SH-SY5Y (cell line): Measurements from ENCODE around the gene KCNIP4.

ENCODE experiments used
- GATA2 ChIP-seq: IDR thresholded peaks from 2 replicates; pipeline ENCODE4 v1.6.1; 2011; ENCODE audit warnings: mild to moderate bottlenecking, low read depth, low read length
- GATA3 ChIP-seq: IDR thresholded peaks from 2 replicates; pipeline ENCODE4 v1.6.1; 2011; ENCODE audit warnings: low read depth, mild to moderate bottlenecking, low read length, moderate library complexity

Gene KCNIP4

DNA sequence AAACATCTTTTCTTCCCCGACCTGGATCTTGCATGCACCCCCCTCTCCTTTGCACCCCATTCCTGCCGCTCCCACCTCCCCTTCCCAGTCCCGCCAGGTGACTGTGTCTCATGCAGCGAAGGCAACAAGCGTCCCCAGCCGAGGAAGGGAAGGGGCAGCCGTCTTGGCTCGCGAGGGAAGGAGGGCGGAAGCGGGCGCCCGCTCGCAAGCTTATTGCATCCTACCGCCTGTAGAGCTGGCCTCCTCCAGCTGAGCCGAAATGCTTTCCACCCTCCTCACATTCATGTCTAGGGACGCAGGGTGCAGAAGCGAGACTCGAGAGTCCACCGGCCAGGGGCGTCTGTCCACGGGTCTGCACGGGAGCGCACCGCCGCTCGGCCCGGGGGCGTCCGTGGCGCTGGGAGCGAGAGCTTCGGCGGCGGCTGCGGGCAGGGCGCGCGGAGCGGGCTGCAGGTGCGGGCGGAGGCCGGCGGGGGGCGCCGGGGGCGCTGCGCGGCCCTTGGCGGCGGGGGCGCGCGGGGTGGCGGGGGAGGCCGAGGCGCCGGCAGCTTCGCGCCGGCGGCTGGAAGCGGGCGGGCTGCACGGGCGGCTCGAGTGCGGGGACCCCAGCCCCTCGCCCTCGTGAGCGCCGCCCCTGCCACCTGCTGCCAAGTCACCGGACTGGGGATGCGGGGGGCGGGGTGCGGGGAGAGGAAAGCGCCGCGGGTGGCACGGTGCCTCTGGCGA, at the start of gene KCNIP4:
TSS of gene KCNIP4 (minus strand) at position 426 of the 726 bp plus-strand sequence.
- TF ChIP-seq GATA3 (no peak), GATA2 (no peak)

DNA sequence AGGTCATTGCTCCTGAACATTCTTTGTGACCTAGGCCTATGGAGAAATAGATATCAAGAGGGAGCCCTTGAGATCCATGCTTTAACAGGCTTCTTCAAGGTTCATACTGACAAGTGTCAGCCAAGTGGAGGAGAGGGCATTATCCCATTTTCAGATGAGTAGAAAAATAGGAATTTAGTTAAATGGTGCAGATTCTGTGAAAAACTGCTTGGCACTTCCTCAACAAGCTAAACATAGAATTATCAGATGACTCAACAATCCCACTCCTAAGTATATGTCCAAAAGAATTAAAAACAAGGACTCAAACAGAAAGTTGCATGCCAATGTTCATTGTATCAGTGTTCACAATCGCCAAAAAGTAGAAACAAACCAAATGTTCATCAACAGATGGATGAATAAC, 43.8 kb upstream of the KCNIP4 start:
- TF ChIP-seq GATA2 (no peak), GATA3 (no peak)

DNA sequence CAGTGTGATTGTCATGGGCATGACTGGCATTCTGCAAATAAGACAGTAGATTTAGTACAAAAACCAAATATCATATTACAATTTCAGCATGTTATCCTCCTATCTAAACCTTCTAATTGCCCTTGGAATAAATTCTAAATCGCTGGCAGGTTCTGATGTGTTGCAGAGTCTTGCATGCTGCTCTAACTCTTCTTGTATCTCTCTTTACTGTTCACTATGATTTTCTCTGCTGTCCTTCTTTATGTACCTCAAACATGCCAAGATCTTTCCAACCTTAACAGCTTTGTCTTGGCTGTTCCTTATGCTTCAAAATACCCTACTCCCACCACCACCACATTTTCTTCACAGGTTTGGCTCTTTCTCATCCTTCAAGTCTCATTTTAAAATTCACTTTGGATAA, 43.0 kb upstream of the KCNIP4 start:
- TF ChIP-seq GATA3 (no peak), GATA2 (no peak)

DNA sequence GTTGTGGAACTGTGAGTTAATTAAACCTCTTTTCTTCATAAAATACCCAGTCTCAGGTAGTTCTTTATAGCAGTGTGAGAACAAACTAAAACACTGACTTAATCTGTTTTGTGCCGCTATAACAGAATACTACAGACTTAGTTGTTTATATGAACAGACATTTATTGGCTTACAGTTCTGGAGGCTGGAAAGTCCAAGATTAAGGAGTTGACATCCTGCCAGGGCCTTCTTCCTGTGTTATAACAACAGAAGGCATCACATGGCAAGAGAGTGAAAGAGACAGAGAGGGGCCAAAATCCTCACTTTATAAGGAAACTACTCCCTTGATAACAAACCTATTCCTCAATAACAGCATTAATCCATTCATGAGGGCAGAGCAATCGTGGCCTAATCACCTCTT, 42.5 kb upstream of the KCNIP4 start:
- TF ChIP-seq GATA3 (no peak), GATA2 (no peak)

DNA sequence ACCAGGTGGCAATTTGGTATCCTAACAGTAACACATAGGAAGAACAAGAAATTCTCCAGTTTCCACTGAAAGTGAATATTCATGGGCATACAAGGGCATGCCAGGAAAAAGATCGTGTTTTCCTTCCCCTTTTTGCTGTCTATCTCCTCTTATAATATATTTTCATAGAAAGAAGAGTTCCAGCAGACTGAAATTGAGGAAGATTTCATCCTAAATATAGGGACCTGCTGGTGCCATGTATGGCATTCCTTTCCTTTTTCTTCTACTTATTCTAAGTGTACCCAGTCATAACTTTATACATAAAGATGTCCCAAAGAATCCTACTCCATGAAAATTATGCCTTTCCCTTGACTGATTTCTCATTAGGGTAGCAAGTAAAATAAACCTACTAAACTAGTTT, 40.8 kb upstream of the KCNIP4 start:
- no peak for TF ChIP-seq GATA3
- no peak for TF ChIP-seq GATA2

DNA sequence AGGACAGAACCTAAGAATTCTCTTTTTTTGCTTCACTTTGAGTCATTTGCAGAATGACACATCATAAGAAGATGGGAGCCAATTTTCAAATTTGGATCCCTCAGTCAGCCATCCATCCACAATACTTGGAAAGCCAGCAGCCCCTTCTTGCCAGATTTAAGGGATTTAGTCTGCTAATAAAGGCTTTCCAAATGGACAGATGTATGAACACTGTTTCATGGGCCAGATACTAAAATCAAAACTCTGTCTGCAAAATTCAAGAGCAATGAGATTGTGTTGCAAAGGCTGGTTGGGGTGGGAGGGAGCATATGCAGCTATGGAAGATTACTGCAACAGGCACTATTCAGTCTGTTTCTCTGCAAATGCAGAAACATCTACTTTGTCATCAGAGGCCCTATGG, 37.7 kb upstream of the KCNIP4 start:
- TF ChIP-seq GATA2 (no peak), GATA3 (no peak)

DNA sequence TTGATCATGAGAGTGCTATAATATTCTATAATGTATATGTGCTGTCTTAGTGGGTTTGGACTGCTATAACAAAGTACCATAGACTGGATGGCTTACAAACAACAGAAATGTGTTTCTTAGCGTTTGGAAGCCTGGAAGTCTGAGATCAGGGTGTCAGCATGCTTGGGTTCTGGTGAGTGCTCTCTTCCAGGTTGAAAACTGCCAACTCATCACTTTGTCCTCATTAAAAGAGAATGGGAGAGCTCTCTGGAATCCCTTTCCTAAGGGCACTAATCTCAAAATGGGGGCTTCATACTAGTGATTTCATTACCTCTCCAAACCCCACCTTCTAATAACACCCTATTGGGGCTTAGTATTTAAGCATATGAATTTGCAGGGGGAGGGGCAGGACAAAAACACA, 33.5 kb upstream of the KCNIP4 start:
- TF ChIP-seq GATA3 (no peak), GATA2 (no peak)

DNA sequence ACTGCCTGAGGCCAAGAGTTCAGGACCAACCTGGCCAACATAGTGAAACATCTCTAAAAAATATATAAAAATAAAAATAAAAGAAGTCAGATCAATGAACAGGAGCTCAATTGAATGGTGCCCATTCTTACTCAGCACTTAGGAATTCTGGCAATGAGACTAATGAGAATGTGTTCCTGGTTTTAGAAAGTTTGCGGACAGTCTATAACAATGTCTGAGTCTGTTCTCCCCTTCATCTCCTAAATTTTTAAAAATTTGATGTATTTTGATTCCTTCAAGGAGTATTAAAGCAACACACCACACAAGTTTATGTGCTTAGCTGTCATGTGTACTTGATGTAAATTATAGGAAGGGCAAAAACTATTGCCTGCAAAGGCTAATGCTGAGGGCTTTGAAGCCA, 30.6 kb upstream of the KCNIP4 start:
- TF ChIP-seq GATA2 (no peak), GATA3 (no peak)

DNA sequence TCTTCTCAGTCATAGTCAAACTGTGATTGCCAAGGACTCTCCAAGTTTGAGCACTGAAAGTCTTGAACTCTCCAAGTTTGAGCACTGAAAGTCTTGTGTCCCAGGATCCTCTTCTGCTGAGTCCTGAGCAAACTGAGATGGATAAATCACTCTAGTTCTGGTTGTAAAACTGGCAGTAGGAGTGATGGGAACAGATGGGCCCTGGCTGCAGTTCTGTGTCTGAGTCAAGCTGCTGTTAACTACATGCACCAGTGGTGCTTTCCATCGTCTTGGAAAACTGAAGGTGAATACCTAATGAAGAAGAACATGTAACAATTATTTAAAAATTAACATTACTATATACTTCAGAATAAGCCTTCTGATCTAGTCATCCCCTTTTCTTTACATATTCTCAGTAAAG, 27.6 kb upstream of the KCNIP4 start:
- TF ChIP-seq GATA2 (no peak), GATA3 (no peak)

DNA sequence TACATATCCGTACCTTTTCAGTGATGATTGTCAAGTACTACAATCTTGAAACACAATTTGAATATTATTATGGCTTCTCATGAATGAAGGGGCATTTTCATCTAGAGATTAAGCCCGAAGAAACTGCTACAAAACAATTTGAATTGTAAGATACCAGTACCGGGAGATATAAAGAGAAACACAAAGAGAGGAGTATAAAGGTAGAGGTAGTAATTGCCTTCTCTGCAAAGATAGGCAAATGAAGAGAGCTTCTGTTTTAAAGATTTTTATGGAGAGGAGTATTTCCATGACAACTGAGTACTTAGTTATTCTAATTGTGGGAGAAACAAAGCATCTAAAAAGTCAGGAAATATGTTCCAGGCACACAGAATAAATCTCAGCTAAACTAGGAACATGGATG, 25.3 kb upstream of the KCNIP4 start:
- TF ChIP-seq GATA3, result no peak
- no peak for TF ChIP-seq GATA2

DNA sequence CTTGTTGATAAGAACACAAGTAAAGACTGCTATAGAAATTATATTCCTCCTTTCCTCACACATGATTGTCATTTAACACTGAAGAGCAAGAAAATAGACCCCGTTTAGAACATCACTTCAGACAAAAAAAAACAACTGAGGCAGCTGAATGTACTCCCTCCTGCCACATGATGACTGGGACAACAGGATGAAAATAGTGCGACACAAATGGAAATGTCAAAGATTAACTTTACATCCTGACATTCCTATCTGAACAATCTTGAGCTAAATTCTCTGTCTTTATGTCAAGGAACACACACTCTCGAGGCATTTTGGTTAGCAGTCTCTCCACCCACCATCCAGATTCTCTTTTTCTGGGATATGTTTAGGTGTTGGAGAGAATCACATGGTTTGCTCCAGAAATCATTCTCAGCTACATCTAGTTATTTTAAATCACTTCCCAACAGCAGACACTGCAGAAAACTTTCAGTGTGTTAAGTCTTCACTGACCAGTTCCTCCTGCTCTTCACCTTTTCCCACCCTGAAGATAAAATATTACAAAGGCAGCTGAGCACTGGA, 16.3 kb upstream of the KCNIP4 start:
- TF ChIP-seq GATA3, result no peak
- no peak for TF ChIP-seq GATA2

DNA sequence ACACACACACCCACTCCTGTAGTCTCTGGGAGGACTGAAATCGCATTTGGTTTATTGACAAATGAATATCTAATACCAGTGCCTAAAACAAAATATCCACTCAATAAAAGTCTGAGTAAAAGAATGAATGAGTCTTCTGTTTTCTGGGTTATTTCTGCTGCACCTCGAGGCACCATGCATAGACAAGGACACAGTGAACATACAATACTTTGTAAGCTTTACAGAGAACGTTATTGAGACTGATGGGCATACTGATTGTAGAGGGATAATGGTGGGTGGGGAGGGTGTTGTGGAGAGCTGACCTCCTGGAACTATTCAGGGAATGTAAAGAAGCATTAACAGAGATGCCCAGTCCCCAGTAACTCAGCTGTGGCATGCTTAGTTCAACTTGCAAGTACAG, 14.1 kb upstream of the KCNIP4 start:
- no peak for TF ChIP-seq GATA3
- TF ChIP-seq GATA2, result no peak

DNA sequence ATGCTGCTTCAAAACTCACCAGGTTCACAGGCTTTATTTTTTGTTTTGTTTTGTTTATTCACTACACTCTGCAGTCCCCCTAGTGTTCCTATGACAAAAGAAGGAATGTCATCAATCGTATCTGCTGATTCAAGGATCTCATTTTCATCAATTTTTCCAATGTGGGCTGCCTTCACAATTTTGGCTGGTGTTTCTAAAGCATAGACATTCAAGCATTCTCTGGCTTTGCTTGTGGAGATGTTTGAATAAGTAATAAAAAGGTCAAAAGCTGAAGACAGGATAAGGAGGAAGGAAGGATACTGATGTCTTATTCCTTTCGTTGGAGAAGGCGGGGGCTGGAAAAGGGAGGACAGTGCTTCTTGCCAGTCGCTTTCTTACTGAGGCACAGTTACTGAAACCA, 12.2 kb upstream of the KCNIP4 start:
- no peak for TF ChIP-seq GATA2

DNA sequence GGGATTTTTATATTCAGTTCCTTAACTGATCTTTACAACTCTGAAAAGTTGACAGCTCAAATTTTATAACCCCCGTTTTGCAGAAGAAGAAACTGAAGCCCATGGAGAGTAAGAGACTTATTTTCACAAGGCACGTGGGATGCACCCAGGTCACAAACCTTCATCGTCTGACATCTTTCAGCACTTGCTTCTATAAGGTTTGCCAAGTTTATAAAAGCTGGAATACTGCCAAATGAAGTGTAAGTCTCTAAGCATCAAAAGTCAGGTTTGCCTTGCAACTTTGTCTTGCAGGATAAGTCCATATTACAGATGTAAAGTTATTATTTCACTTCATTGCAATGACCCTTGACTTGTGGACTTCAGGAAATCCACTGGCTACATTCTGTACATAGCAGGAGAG, 6.3 kb upstream of the KCNIP4 start:
- no peak for TF ChIP-seq GATA3
- TF ChIP-seq GATA2, result no peak

DNA sequence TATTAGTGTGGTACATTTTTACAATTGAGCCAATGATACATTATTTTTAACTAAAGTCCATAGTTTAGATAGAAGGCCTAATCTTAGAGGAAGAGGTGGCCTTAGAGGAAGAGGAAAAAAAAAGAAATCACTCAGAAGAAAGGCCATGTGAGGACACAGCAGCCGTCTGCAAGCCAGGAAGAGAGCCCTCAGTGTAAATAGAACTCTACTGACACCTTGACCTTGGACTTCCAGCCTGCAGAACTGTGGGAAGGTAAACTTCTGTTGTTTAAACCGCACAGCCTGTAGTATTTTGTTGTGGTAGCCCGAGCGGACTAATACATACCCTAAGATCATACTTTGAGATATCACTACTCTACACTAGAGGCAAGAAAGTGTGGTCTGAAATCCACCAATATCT, 5.1 kb upstream of the KCNIP4 start:
- no peak for TF ChIP-seq GATA2
- TF ChIP-seq GATA3, result no peak

DNA sequence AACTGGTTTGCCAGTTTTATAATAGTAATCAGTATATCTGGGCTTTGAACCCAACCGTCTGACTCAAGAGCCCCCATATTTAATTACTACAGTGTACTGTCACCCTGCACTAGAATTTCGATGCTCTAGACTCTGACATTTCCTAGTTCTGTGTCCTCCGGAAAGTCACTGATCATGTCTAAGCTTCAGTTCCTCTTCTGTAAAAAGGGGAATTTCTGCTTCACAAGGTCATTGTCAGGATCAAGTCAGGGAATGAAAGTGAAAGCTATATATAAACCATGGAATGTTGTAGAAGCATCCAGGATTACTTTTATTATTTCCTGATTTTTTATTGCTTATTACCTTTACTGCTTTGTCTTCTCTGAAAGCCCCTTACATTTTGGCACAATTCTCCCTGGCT, 4.0 kb upstream of the KCNIP4 start:
- TF ChIP-seq GATA2 (no peak), GATA3 (no peak)
